ENCODE measurements around the gene CEP128. TPM values are rescaled to one million over a fixed set of nuclear protein-coding genes. Genes with fewer than 3 reads are reported as not detected.

Gene CEP128
- polyA plus RNA-seq, 1 of the 3 experiments (the other 2 are of a cell fraction) = 1.2 TPM

DNA sequence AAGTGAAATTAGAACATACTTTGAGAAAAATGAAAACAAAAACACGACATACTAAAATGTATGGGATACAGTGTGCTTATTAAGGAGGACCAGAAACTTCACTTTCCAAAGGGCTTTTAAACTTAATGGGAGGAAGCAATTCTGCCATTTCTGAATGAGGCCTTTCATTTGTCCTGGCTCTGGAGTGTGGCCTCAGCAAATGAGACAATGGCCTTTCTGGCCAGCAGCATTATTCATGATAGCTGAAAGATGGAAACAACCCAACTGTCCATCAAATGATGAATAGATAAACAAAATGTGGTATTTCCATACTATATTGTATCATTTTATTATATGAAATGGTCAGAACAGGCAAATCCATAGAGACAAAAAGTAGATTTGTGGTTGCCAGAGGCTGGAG lies 338.6 kb downstream of the CEP128 start:
- Histone ChIP-seq H3K27ac (ENCODE audit: low read depth in 2 of 2, low read length in 1 of 2) (no peak overlapping the region; a peak in 1 of 4 replicates), H3K27me3 (ENCODE audit: insufficient read depth) (no peaks in the 10 kb centered on the region), H3K4me2 (no peak overlapping the region), H3K4me3 (ENCODE audit: low read depth in 2 of 2, low read length in 1 of 2) (no peak overlapping the region), H4K20me1 (ENCODE audit: insufficient read depth) (no peaks in the 10 kb centered on the region), H3K79me2 (ENCODE audit: insufficient read depth) (no peaks in the 10 kb centered on the region), H3K9me2 (no peaks in the 10 kb centered on the region), H3K4me1 (ENCODE audit: control insufficient read depth in 1 of 2, insufficient read depth in 2 of 2, low read depth in 1 of 2, low read length in 1 of 2) (peaks cover 0 to 7% of the 10 kb centered on the region in 2 experiments; a peak in 2 of 4 replicates), H2AFZ (ENCODE audit: low read depth) (no peak overlapping the region), H3K36me3 (replicated peaks in 1 of 2; ENCODE audit: control insufficient read depth in 1 of 2, insufficient read depth in 2 of 2, low read length in 1 of 2) (no peaks in the 10 kb centered on the region), H3K9me3 (0 out of 2 replicates have a peak, but pooled peaks cover 4% of the 10 kb centered on the region), H3K9ac (no peak overlapping the region), H3F3A (replicated peaks; ENCODE audit: insufficient read depth) (peaks cover 4% of the 10 kb centered on the region)
- ChIA-PET POLR2A (no interaction called here), CTCF (no interaction called here)
- peak; percentile 54; the same call in 1 of the 2 replicates for TF ChIP-seq RCOR1 (IDR thresholded peaks at IDR 0.05; ENCODE audit: low read length)
- no peak for TF ChIP-seq JUND (IDR thresholded peaks at IDR 0.05)
- peak; percentile 24; the same call in 1 of the 2 replicates for TF ChIP-seq GATA2 (CRISPR knock-in tag; IDR thresholded peaks at IDR 0.05)
- peak; percentile 11 for DNase-seq
- WGBS (ENCODE audit: low lambda C conversion rate) = 73% methylated on average over 1 of the region's 1 CpG

DNA sequence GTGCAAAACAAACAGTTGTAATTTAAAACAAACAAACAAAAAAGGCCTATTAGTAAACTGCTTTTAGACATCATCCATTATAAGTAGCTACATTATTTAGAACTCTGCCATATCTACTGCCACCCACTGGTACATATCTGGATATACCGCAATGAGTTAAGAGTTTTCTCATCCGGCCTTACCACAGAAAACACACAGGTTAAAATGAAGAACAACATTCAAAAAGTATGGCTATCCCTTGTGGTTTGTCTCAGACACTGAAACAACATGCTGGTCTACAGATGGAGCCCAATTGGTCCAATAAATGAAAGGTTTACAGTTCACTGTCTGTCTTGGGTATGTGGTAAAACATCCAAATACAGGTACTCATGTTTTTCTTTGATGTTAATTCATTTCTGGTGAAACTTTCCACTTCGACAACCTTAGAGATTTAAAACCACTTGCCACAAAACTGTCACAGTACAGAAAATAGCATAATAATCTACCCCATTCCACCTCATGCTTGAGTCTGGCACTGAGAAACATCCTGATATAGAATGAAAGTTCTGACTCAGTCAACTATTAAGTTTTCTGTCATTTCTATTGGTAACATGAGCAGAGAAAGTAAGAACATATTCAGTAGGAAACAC lies 354.3 kb downstream of the CEP128 start:
- Histone ChIP-seq H3K36me3 (replicated peaks in 1 of 2; ENCODE audit: control insufficient read depth in 1 of 2, insufficient read depth in 2 of 2, low read length in 1 of 2) (peaks cover 0 to 5% of the 10 kb centered on the region in 2 experiments), H3K4me3 (ENCODE audit: low read depth in 2 of 2, low read length in 1 of 2) (no peak overlapping the region), H4K20me1 (ENCODE audit: insufficient read depth) (no peaks in the 10 kb centered on the region), H3K4me2 (no peak overlapping the region), H3K9ac (no peak overlapping the region), H2AFZ (ENCODE audit: low read depth) (no peak overlapping the region), H3K9me2 (no peaks in the 10 kb centered on the region), H3K27ac (ENCODE audit: low read depth in 2 of 2, low read length in 1 of 2) (no peak overlapping the region), H3K79me2 (ENCODE audit: insufficient read depth) (no peaks in the 10 kb centered on the region), H3K4me1 (ENCODE audit: control insufficient read depth in 1 of 2, insufficient read depth in 2 of 2, low read depth in 1 of 2, low read length in 1 of 2) (peaks cover 0 to 5% of the 10 kb centered on the region in 2 experiments; a peak in 2 of 4 replicates), H3F3A (replicated peaks; ENCODE audit: insufficient read depth) (no peaks in the 10 kb centered on the region), H3K27me3 (ENCODE audit: insufficient read depth) (no peaks in the 10 kb centered on the region), H3K9me3 (peaks cover 5% of the 10 kb centered on the region; the same call in 1 of the 2 replicates)
- DNase-seq = no peak
- 77% methylated on average over 3 of the region's 3 CpGs for WGBS (ENCODE audit: low lambda C conversion rate)
- no peak for TF ChIP-seq EZH2phosphoT487 (IDR thresholded peaks at IDR 0.05; ENCODE audit: borderline replicate concordance, low read depth)
- TF ChIP-seq SIN3A (IDR thresholded peaks at IDR 0.05; ENCODE audit: borderline replicate concordance, low read depth, low read length) = no peak
- no peak for TF ChIP-seq NFIC (IDR thresholded peaks at IDR 0.05; ENCODE audit: borderline replicate concordance)
- no peak for TF ChIP-seq MEF2A (IDR thresholded peaks at IDR 0.05; ENCODE audit: borderline replicate concordance, low read depth)
- TF ChIP-seq, protein P1, sequence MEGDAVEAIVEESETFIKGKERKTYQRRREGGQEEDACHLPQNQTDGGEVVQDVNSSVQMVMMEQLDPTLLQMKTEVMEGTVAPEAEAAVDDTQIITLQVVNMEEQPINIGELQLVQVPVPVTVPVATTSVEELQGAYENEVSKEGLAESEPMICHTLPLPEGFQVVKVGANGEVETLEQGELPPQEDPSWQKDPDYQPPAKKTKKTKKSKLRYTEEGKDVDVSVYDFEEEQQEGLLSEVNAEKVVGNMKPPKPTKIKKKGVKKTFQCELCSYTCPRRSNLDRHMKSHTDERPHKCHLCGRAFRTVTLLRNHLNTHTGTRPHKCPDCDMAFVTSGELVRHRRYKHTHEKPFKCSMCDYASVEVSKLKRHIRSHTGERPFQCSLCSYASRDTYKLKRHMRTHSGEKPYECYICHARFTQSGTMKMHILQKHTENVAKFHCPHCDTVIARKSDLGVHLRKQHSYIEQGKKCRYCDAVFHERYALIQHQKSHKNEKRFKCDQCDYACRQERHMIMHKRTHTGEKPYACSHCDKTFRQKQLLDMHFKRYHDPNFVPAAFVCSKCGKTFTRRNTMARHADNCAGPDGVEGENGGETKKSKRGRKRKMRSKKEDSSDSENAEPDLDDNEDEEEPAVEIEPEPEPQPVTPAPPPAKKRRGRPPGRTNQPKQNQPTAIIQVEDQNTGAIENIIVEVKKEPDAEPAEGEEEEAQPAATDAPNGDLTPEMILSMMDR (IDR thresholded peaks at IDR 0.05) = peak; percentile 66
- TF ChIP-seq RAD21 (IDR thresholded peaks at IDR 0.05; ENCODE audit: low read length) = peak; percentile 55
- TF ChIP-seq POLR2AphosphoS5 (IDR thresholded peaks at IDR 0.05; ENCODE audit: low read depth, low read length) = no peak
- TF ChIP-seq SMC3 (IDR thresholded peaks at IDR 0.05; ENCODE audit: low read depth, low read length) = peak; percentile 41
- ChIA-PET CTCF (interaction anchor here (0.7 to 1.8 kb wide), 9 partner anchors 9 to 394 kb away, joined by 3 to 7 read pairs (median 5); no protein-coding TSS in a partner anchor), POLR2A (no interaction called here)

Data from SK-N-SH (cell line).